Loucy (cell line): ENCODE data around the gene BCAS1.

Source experiments
- H2AFZ ChIP-seq: fragments of 200-600 bp; sonication (generic); 2 replicates; pipeline ENCODE4 v1.6.0; 2016; ENCODE audit warnings: antibody characterized with exemption, mild to moderate bottlenecking, low read length, moderate library complexity
- H3F3A ChIP-seq: fragments of 200-600 bp; 2 replicates; pipeline ENCODE4 v1.6.0; 2016; ENCODE audit warnings: antibody characterized with exemption, low read depth, mild to moderate bottlenecking
- H3K27me3 ChIP-seq: fragments of 200-600 bp; sonication (generic); 2 replicates; pipeline ENCODE4 v1.6.1; 2014; ENCODE audit warnings: low read length, mild to moderate bottlenecking; ENCODE audit not compliant: insufficient read depth, poor library complexity, severe bottlenecking
- H3K36me3 ChIP-seq: fragments of 200-600 bp; sonication (generic); 2 replicates; pipeline ENCODE4 v1.6.1; 2016; ENCODE audit warnings: low read length; ENCODE audit not compliant: insufficient read depth
- H3K4me1 ChIP-seq: fragments of 200-600 bp; sonication (generic); 2 replicates; pipeline ENCODE4 v1.5.1; 2014; ENCODE audit warnings: low read length, mild to moderate bottlenecking; ENCODE audit not compliant: insufficient read depth, poor library complexity, severe bottlenecking
- H3K4me2 ChIP-seq: fragments of 200-600 bp; sonication (generic); 2 replicates; pipeline ENCODE4 v1.6.0; 2014; ENCODE audit warnings: antibody characterized with exemption, low read length, low read depth, mild to moderate bottlenecking; ENCODE audit not compliant: poor library complexity, severe bottlenecking
- H3K4me3 ChIP-seq: fragments of 200-600 bp; sonication (generic); 2 replicates; pipeline ENCODE4 v1.5.1; 2014; ENCODE audit warnings: low read length, mild to moderate bottlenecking, mixed read lengths; ENCODE audit not compliant: poor library complexity, severe bottlenecking
- H3K79me2 ChIP-seq: fragments of 200-600 bp; sonication (generic); 2 replicates; pipeline ENCODE4 v1.6.1; 2014; ENCODE audit warnings: low read length; ENCODE audit not compliant: insufficient read depth
- H3K9ac ChIP-seq: fragments of 200-600 bp; sonication (generic); 2 replicates; pipeline ENCODE4 v1.6.0; 2014; ENCODE audit warnings: mild to moderate bottlenecking, low read depth, low read length, moderate library complexity; ENCODE audit not compliant: poor library complexity, severe bottlenecking
- H3K9me2 ChIP-seq: fragments of 200-600 bp; sonication (generic); replicated peaks from 2 replicates; pipeline ENCODE4 v1.6.1; 2016; ENCODE audit warnings: low read depth, low read length, mixed read lengths
- H3K9me3 ChIP-seq: fragments of 200-600 bp; sonication (generic); 2 replicates; pipeline ENCODE4 v1.6.1; 2014; ENCODE audit warnings: mild to moderate bottlenecking, antibody characterized with exemption, low read length, low read depth; ENCODE audit not compliant: insufficient read depth
- H4K20me1 ChIP-seq: fragments of 200-600 bp; sonication (generic); 2 replicates; pipeline ENCODE4 v1.6.0; 2014; ENCODE audit warnings: antibody characterized with exemption, low read length, mild to moderate bottlenecking; ENCODE audit not compliant: insufficient read depth, poor library complexity, severe bottlenecking
- EZH2phosphoT487 ChIP-seq: fragments of 200-600 bp; IDR thresholded peaks from 2 replicates; pipeline ENCODE4 v1.6.1; 2018; ENCODE audit warnings: antibody characterized with exemption, mild to moderate bottlenecking, moderate library complexity, borderline replicate concordance
- TF ChIP-seq, protein P1 (sequence below): fragments of 200-600 bp; sonication (generic); conservative IDR thresholded peaks from 2 replicates; pipeline ENCODE4 v1.5.1; 2014; ENCODE audit warnings: mild to moderate bottlenecking, antibody characterized with exemption, low read length

Gene BCAS1

DNA sequence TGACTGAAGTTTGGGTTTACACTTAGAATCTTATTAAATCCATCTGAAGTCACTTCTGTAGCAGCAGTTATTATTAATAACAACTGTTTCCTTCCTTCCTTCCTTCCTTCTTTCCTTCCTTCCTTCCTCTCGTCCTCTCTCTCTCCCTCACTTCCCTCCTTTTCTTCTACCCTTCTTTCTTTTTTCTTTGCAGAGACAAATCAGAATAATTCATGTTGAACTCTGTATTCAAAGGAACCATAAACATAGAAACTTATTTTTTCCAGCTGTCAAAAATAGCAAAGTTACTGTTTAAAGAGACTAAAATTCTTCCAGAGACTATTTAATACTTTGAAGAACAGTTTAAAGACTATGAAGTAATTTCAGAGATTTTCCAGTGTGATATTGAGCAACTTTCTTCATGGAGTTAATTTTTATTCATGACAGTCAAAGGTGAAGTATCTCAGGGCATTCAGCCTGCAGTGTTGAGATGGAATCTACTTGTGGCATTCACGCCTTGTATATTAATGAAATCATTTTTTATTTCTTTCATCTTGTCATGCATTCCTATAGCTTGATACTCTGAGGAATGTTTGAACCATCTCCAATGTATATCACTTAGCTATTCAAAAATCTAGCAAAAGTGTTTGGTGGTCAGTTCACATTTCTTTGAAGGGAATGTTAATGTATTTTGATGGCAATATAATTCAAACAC, 109.7 kb downstream of the BCAS1 start:
- Histone ChIP-seq H3K4me3 (no peak overlapping the region), H3K36me3 (no peaks in the 10 kb centered on the region), H3K27me3 (no peaks in the 10 kb centered on the region), H2AFZ (no peak overlapping the region), H4K20me1 (no peaks in the 10 kb centered on the region), H3K9me3 (no peaks in the 10 kb centered on the region), H3F3A (no peaks in the 10 kb centered on the region), H3K79me2 (no peaks in the 10 kb centered on the region), H3K9ac (no peak overlapping the region), H3K4me1 (peaks cover 3% of the 10 kb centered on the region), H3K4me2 (no peak overlapping the region), H3K9me2 (no peaks in the 10 kb centered on the region)
- TF ChIP-seq EZH2phosphoT487, result no peak
- TF ChIP-seq, protein P1, sequence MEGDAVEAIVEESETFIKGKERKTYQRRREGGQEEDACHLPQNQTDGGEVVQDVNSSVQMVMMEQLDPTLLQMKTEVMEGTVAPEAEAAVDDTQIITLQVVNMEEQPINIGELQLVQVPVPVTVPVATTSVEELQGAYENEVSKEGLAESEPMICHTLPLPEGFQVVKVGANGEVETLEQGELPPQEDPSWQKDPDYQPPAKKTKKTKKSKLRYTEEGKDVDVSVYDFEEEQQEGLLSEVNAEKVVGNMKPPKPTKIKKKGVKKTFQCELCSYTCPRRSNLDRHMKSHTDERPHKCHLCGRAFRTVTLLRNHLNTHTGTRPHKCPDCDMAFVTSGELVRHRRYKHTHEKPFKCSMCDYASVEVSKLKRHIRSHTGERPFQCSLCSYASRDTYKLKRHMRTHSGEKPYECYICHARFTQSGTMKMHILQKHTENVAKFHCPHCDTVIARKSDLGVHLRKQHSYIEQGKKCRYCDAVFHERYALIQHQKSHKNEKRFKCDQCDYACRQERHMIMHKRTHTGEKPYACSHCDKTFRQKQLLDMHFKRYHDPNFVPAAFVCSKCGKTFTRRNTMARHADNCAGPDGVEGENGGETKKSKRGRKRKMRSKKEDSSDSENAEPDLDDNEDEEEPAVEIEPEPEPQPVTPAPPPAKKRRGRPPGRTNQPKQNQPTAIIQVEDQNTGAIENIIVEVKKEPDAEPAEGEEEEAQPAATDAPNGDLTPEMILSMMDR, result no peak

DNA sequence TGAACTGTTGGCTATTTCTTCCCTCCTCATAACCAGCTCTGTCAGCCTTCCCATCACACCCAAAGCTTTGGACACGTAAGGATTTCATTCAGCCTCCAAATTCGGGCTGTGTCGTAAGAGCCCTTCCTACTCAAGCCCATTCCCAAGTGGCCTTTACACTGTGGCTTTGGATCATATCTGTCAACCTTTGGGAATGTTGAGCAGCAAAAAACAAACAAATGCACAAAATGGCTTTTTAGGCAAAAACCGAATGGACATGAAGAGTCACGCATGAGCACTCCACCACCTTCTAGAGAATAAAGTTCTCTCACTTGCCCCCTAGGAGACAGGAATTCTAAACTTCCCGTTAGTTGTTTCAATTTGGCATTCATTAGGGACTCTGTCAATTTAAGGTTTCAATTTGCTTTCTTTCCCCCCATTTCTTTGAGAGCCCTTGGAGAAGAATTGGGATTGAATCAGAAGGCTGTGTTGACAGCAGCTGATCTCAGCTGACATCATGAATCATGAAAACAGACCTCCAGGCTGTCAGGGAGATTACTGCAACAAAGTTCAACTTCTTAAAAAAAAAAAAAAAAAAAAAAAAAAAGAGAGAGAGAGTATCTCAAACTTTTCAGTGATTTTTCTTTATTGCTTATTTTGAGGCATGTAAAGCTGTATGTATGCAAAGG, 110.3 kb downstream of the BCAS1 start:
- Histone ChIP-seq H3K27me3 (no peaks in the 10 kb centered on the region), H3F3A (no peaks in the 10 kb centered on the region), H3K9me3 (no peaks in the 10 kb centered on the region), H2AFZ (no peak overlapping the region), H3K4me3 (no peak overlapping the region), H3K9me2 (no peaks in the 10 kb centered on the region), H3K36me3 (no peaks in the 10 kb centered on the region), H3K79me2 (no peaks in the 10 kb centered on the region), H3K4me1 (peaks cover 3% of the 10 kb centered on the region), H3K9ac (no peak overlapping the region), H4K20me1 (no peaks in the 10 kb centered on the region), H3K4me2 (no peak overlapping the region)
- TF ChIP-seq, protein P1, result no peak
- TF ChIP-seq EZH2phosphoT487, result no peak

DNA sequence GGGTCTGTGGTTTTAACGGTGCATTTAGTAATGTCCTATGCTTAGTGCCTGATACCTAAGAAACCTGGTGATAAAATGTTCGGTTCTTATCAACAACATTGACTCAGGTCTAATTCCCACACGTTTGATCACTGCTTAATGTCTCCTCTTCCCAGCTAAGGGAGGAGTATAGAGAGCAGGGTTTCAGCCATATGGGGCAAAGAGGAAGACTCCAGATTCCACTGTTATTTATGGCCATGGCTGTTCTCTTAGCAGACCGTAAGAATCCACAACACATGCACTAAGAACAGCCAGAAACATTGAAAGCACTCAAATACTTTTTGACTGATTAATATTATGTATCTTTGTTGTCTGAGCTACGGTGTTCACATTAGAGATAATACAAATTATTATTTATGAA, 112.1 kb downstream of the BCAS1 start:
- TF ChIP-seq, protein P1, result no peak
- TF ChIP-seq EZH2phosphoT487, result no peak
- H3K36me3 ChIP-seq, result no peaks in the 10 kb centered on the region
- H3K27me3 ChIP-seq, result no peaks in the 10 kb centered on the region
- H4K20me1 ChIP-seq, result no peaks in the 10 kb centered on the region
- H3F3A ChIP-seq, result no peaks in the 10 kb centered on the region
- no peaks in the 10 kb centered on the region for H3K9me2 ChIP-seq
- peaks cover under 1% of the 10 kb centered on the region; the same call in 1 of the 2 replicates for H3K9me3 ChIP-seq
- no peak overlapping the region for H3K9ac ChIP-seq
- no peaks in the 10 kb centered on the region for H3K79me2 ChIP-seq
- no peak overlapping the region for H3K4me3 ChIP-seq
- no peak overlapping the region for H2AFZ ChIP-seq
- H3K4me1 ChIP-seq, result peaks cover 3% of the 10 kb centered on the region
- H3K4me2 ChIP-seq, result no peak overlapping the region
